HG03139 (cell line): ENCODE measurements around the gene MUC5AC.
"Not testable (repeated sequence)": the region's sequence is repeated elsewhere in the genome, so short reads cannot be mapped to it uniquely, and the experiment has no call there.

ENCODE experiments used
- ATAC-seq: cut with Tn5 transposase; IDR thresholded peaks from one replicate; pipeline ENCODE4 v1.9.1; 2021; ENCODE audit not compliant: unreplicated experiment

Gene MUC5AC

GRCh38 chr11:1157645-1158591 lies at the start of gene MUC5AC:
MUC5AC (plus strand) TSS chr11:1157953; CDS start chr11:1158000, 47 bp downstream.
- no peak for ATAC-seq

- no peak for ATAC-seq
These were observed 49.4 kb upstream of the MUC5AC start for GRCh38 chr11:1108246-1108900.

- no peak for ATAC-seq
These were observed 48.4 kb upstream of the MUC5AC start for GRCh38 chr11:1109101-1109917.

GRCh38 chr11:1109918-1110705 lies 47.6 kb upstream of the MUC5AC start:
- no peak for ATAC-seq

- ATAC-seq: no peak
These were observed 46.1 kb upstream of the MUC5AC start for GRCh38 chr11:1111545-1112212.

- ATAC-seq: no peak
These were observed 45.2 kb upstream of the MUC5AC start for GRCh38 chr11:1112351-1113191.

- no peak for ATAC-seq
These were observed 44.1 kb upstream of the MUC5AC start for GRCh38 chr11:1113405-1114201.

GRCh38 chr11:1115292-1115691 lies 42.5 kb upstream of the MUC5AC start:
- not testable (repeated sequence) for ATAC-seq

- ATAC-seq: no peak
These were observed 41.6 kb upstream of the MUC5AC start for GRCh38 chr11:1116104-1116503.

GRCh38 chr11:1116666-1117390 lies 40.9 kb upstream of the MUC5AC start:
- ATAC-seq: no peak

GRCh38 chr11:1117992-1118391 lies 39.8 kb upstream of the MUC5AC start:
- ATAC-seq: no peak

GRCh38 chr11:1118755-1119603 lies 38.8 kb upstream of the MUC5AC start:
- ATAC-seq: no peak

GRCh38 chr11:1119604-1120146 lies 38.1 kb upstream of the MUC5AC start:
- ATAC-seq: no peak

- ATAC-seq: no peak
These were observed 37.0 kb upstream of the MUC5AC start for GRCh38 chr11:1120532-1121330.

GRCh38 chr11:1121331-1121812 lies 36.4 kb upstream of the MUC5AC start:
- no peak for ATAC-seq
